ENCODE results near the gene LRRC8D. TPM values are rescaled to one million over a fixed set of nuclear protein-coding genes. Genes with fewer than 3 reads are reported as not detected.
A peak's percentile ranks its signal among the peaks of the same experiment; 100 is the strongest.

Gene LRRC8D
- total and polyA plus RNA-seq, 9 of the 15 experiments (the other 6 are each of a cell fraction or from before 2014, with no cell fraction given) = 3.4 to 53.9 (median 15.9) TPM

GRCh38 chr1:89890085-89890752 lies 69.4 kb downstream of the LRRC8D start (continued):
- TF ChIP-seq ZNF41 (CRISPR knock-in tag; conservative IDR thresholded peaks at IDR 0.05) (no peak), ZNF133 (CRISPR knock-in tag; IDR thresholded peaks at IDR 0.05) (no peak)

GRCh38 chr1:89892816-89893215 lies 72.0 kb downstream of the LRRC8D start:
- TF ChIP-seq REST (IDR thresholded peaks at IDR 0.05; ENCODE audit: borderline replicate concordance) (peak; percentile 84), REST (CRISPR knock-in tag; IDR thresholded peaks at IDR 0.05; ENCODE audit: low read depth) (no peak), CEBPG (CRISPR knock-in tag; IDR thresholded peaks at IDR 0.05) (no peak), CEBPG (tag; conservative IDR thresholded peaks at IDR 0.05 in 1 of 2, IDR thresholded peaks at IDR 0.05 in 1 of 2) (no peak)
- FAIRE-seq = no peak
- CTCF ChIA-PET (ENCODE audit: low intra/inter-chr PET ratio) = no interaction called here
- 100% methylated on average over 1 of the region's 1 CpG for WGBS (ENCODE audit: insufficient coverage, low coverage, missing lambda C conversion rate)
- no peak overlapping the region for H3K27ac ChIP-seq (ENCODE audit: extremely low read depth, low read depth, low read length)
- no peak overlapping the region for H3K9ac ChIP-seq (ENCODE audit: insufficient read depth in 1 of 2, low read depth in 2 of 2, low read length in 2 of 2)
- in situ Hi-C loops (cut with MboI) (no loop called here), intact Hi-C loops (cut with micrococcal nuclease) (loop anchor here (10.0 kb wide), 1 partner anchor 348 kb away; no protein-coding TSS in a partner anchor)
- H3K4me1 ChIP-seq (replicated peaks in 1 of 2; ENCODE audit: control insufficient read depth in 2 of 2, insufficient read depth in 2 of 2, low read length in 2 of 2) = peaks cover 26 to 89% of the 10 kb centered on the region in 2 experiments
- H3K27me3 ChIP-seq (ENCODE audit: control insufficient read depth in 2 of 2, insufficient read depth in 2 of 2, low read length in 2 of 2) = no peaks in the 10 kb centered on the region
- H2AFZ ChIP-seq (ENCODE audit: low read depth, low read length) = no peak overlapping the region
- no peak for DNase-seq (ENCODE audit: extremely low read depth in 1 of 4, low spot score in 3 of 4)
- peaks cover 8% of the 10 kb centered on the region; the same call in 2 of the 3 replicates for H3K36me3 ChIP-seq (ENCODE audit: control insufficient read depth, insufficient read depth, low read length)
- BruUV-seq (replicated peaks) = no TSS peak
- no peaks in the 10 kb centered on the region for H3K9me1 ChIP-seq (ENCODE audit: control insufficient read depth, insufficient read depth, low read length)
- no peak overlapping the region for H3K4me2 ChIP-seq (ENCODE audit: insufficient read depth, low read length)
- H3K79me2 ChIP-seq (ENCODE audit: control insufficient read depth, insufficient read depth, low read length) = peaks cover 82% of the 10 kb centered on the region
- H3K9me3 ChIP-seq (replicated peaks; ENCODE audit: control insufficient read depth, insufficient read depth, low read depth, low read length) = no peaks in the 10 kb centered on the region
- POLR2A ChIA-PET = interaction anchor here (1.2 to 2.0 kb wide), 2 partner anchors 9 to 16 kb away, joined by 4 to 5 read pairs; no protein-coding TSS in a partner anchor
- no peak for ATAC-seq
- H4K20me1 ChIP-seq (replicated peaks; ENCODE audit: control insufficient read depth, insufficient read depth, low read length) = no peaks in the 10 kb centered on the region
- H3K4me3 ChIP-seq = no peak overlapping the region
